A549 (cell line): ENCODE results near the gene VWCE. TPM values are rescaled to one million over a fixed set of nuclear protein-coding genes. Genes with fewer than 3 reads are reported as not detected.
"Not testable (repeated sequence)": the region's sequence is repeated elsewhere in the genome, so short reads cannot be mapped to it uniquely, and the experiment has no call there.

ENCODE experiments used
- ATAC-seq, 2 experiments: fragments of 200-7000 bp in 1 of 2; fragments of >200 bp in 1 of 2; cut with Nextera tagmentation in 1 of 2; cut with Tn5 transposase in 1 of 2; 3 replicates each; pipeline versions ENCODE4 v1.8.0 to v1.9.1; 2018 to 2020; ENCODE audit warnings: mild to moderate bottlenecking in 1 of 2, moderate library complexity in 1 of 2
- CTCF ChIA-PET: fragments of 300-600 bp; sonication (Branson Sonifier 250); formaldehyde crosslinking; extraction: SDS; loops from one replicate; lab custom pipeline; 2021; ENCODE audit warnings: antibody characterized with exemption, inconsistent platforms; lab: Yijun Ruan, JAX
- POLR2A ChIA-PET: fragments of 350-600 bp; formaldehyde crosslinking; extraction: SDS; loops from one replicate; lab custom pipeline; 2021; ENCODE audit warnings: antibody characterized with exemption, inconsistent platforms; lab: Yijun Ruan, JAX
- DNase-seq, 2 experiments: peaks; one replicate each; pipeline versions ENCODE4 v3.0.0 to v3.0.0-alpha.2; 2011 to 2016; ENCODE audit warnings: low read depth in 1 of 2, low spot score in 1 of 2
- FAIRE-seq: peaks from 2 replicates; lab custom pipeline; 2011; peaks lifted over from hg19 to GRCh38; lab: Jason Lieb, UNC
- H3K27ac ChIP-seq, 2 experiments: fragments of >200 bp; sonication (Bioruptor Twin); formaldehyde crosslinking; 3 replicates each; pipeline ENCODE4 v1.5.1; 2016 to 2017
- H3K4me1 ChIP-seq: fragments of >200 bp; sonication (Bioruptor Twin); formaldehyde crosslinking; 3 replicates; pipeline ENCODE4 v1.6.1; 2016
- H3K4me2 ChIP-seq: fragments of >200 bp; sonication (Bioruptor Twin); formaldehyde crosslinking; 3 replicates; pipeline ENCODE4 v1.6.1; 2016
- H3K4me3 ChIP-seq: fragments of >200 bp; sonication (Bioruptor Twin); formaldehyde crosslinking; 3 replicates; pipeline ENCODE4 v1.5.1; 2016
- H3K9me3 ChIP-seq: fragments of >200 bp; sonication (Bioruptor Twin); formaldehyde crosslinking; 3 replicates; pipeline ENCODE4 v1.6.1; 2016
- WGBS: methylation state at CpG from one replicate; pipeline ENCODE4 v1.1.6; 2017; ENCODE audit errors: missing lambda C conversion rate; 5-methylcytosine and 5-hydroxymethylcytosine counted together
- polyA plus RNA-seq, 4 experiments: library from polyadenylated mRNA; depleted of rRNA in 3 of 4; stranded (reverse); fragments of >200 nt; fragmentation: RNase III in 1 of 4; extraction: RNeasy Plus Mini Kit Qiagen cat#74134 plus additional on column Dnase treatment in 1 of 4; gene quantifications; 2 replicates in 3 of 4; 3 replicates in 1 of 4; pipeline ENCODE4 v1.2.3, GENCODE V29; 2011 to 2017

Gene VWCE
- polyA plus RNA-seq, 2 of the 4 experiments (the other 2 are of a cell fraction): 0.45 to 0.65 TPM

GRCh38 chr11:61219016-61219415, 76.1 kb downstream of the VWCE start:
- ATAC-seq, FAIRE-seq, H3K4me1 ChIP-seq, H3K9me3 ChIP-seq, DNase-seq, POLR2A ChIA-PET, H3K27ac ChIP-seq, H3K4me3 ChIP-seq, H3K4me2 ChIP-seq, CTCF ChIA-PET: not testable (repeated sequence)
- WGBS: 25% methylated on average over 5 of the region's 5 CpGs

- H3K4me2 ChIP-seq, ATAC-seq, H3K27ac ChIP-seq, H3K9me3 ChIP-seq, CTCF ChIA-PET, POLR2A ChIA-PET, DNase-seq, FAIRE-seq, H3K4me1 ChIP-seq, H3K4me3 ChIP-seq: not testable (repeated sequence)
- no CpG with 5 or more reads among the region's 4 CpGs for WGBS
Measured at GRCh38 chr11:61218306-61218705, 76.8 kb downstream of the VWCE start.

GRCh38 chr11:61213711-61214324, 81.3 kb downstream of the VWCE start:
- POLR2A ChIA-PET, CTCF ChIA-PET, H3K27ac ChIP-seq, FAIRE-seq, H3K4me3 ChIP-seq, H3K9me3 ChIP-seq, ATAC-seq, H3K4me1 ChIP-seq, H3K4me2 ChIP-seq, DNase-seq: not testable (repeated sequence)
- WGBS: no CpG with 5 or more reads among the region's 3 CpGs

- H3K4me3 ChIP-seq, H3K4me2 ChIP-seq, ATAC-seq, FAIRE-seq, DNase-seq, H3K27ac ChIP-seq, H3K4me1 ChIP-seq, POLR2A ChIA-PET, CTCF ChIA-PET, H3K9me3 ChIP-seq: not testable (repeated sequence)
- WGBS: no CpG with 5 or more reads among the region's 15 CpGs
Measured at GRCh38 chr11:61212202-61212601, 82.9 kb downstream of the VWCE start.

GRCh38 chr11:61211327-61211952, 83.7 kb downstream of the VWCE start:
- FAIRE-seq, POLR2A ChIA-PET, H3K27ac ChIP-seq, H3K4me2 ChIP-seq, H3K9me3 ChIP-seq, H3K4me3 ChIP-seq, CTCF ChIA-PET, DNase-seq, ATAC-seq, H3K4me1 ChIP-seq: not testable (repeated sequence)
- WGBS: 19% methylated on average over 7 of the region's 10 CpGs

GRCh38 chr11:61210629-61211028, 84.5 kb downstream of the VWCE start:
- POLR2A ChIA-PET, H3K4me3 ChIP-seq, FAIRE-seq, H3K4me1 ChIP-seq, DNase-seq, H3K9me3 ChIP-seq, H3K4me2 ChIP-seq, CTCF ChIA-PET, H3K27ac ChIP-seq, ATAC-seq: not testable (repeated sequence)
- no CpG with 5 or more reads among the region's 6 CpGs for WGBS

Other genes starting within 250 kb of the VWCE start
- 0.04 TPM in 1 of 2 replicates, not detected in the other for gene CD5, start 192.8 kb downstream of the VWCE start, polyA plus RNA-seq (2011; rRNA removed)
- gene CD5, start 192.8 kb downstream of the VWCE start, polyA plus RNA-seq (2017; fragmentation: RNase III; extraction: RNeasy Plus Mini Kit Qiagen cat#74134 plus additional on column Dnase treatment): not detected in 3 replicates
- gene VPS37C, start 133.9 kb downstream of the VWCE start, polyA plus RNA-seq (2011; rRNA removed): 9.3 and 11.3 TPM in 2 replicates
- gene VPS37C, start 133.9 kb downstream of the VWCE start, polyA plus RNA-seq (2017; fragmentation: RNase III; extraction: RNeasy Plus Mini Kit Qiagen cat#74134 plus additional on column Dnase treatment): 8.9 to 10.9 TPM (median 9.9 TPM) in 3 replicates
- gene PGA3, start 91.8 kb downstream of the VWCE start, polyA plus RNA-seq (2011; rRNA removed): not detected in 2 replicates
- not detected in 3 replicates for gene PGA3, start 91.8 kb downstream of the VWCE start, polyA plus RNA-seq (2017; fragmentation: RNase III; extraction: RNeasy Plus Mini Kit Qiagen cat#74134 plus additional on column Dnase treatment)
- not detected in 2 replicates for gene PGA4, start 73.0 kb downstream of the VWCE start, polyA plus RNA-seq (2011; rRNA removed)
- not detected in 3 replicates for gene PGA4, start 73.0 kb downstream of the VWCE start, polyA plus RNA-seq (2017; fragmentation: RNase III; extraction: RNeasy Plus Mini Kit Qiagen cat#74134 plus additional on column Dnase treatment)
- not detected in 2 replicates for gene PGA5, start 54.1 kb downstream of the VWCE start, polyA plus RNA-seq (2011; rRNA removed)
- not detected in 3 replicates for gene PGA5, start 54.1 kb downstream of the VWCE start, polyA plus RNA-seq (2017; fragmentation: RNase III; extraction: RNeasy Plus Mini Kit Qiagen cat#74134 plus additional on column Dnase treatment)
- 213 and 222 TPM in 2 replicates for gene DDB1, start 37.8 kb upstream of the VWCE start, polyA plus RNA-seq (2011; rRNA removed)
- 149 to 154 TPM (median 149 TPM) in 3 replicates for gene DDB1, start 37.8 kb upstream of the VWCE start, polyA plus RNA-seq (2017; fragmentation: RNase III; extraction: RNeasy Plus Mini Kit Qiagen cat#74134 plus additional on column Dnase treatment)
- gene TKFC, start 37.9 kb upstream of the VWCE start, polyA plus RNA-seq (2011; rRNA removed): 46.5 and 51.2 TPM in 2 replicates
- 42.6 to 53.6 TPM (median 48.7 TPM) in 3 replicates for gene TKFC, start 37.9 kb upstream of the VWCE start, polyA plus RNA-seq (2017; fragmentation: RNase III; extraction: RNeasy Plus Mini Kit Qiagen cat#74134 plus additional on column Dnase treatment)
- 50.8 and 58.1 TPM in 2 replicates for gene CYB561A3, start 66.6 kb upstream of the VWCE start, polyA plus RNA-seq (2011; rRNA removed)
- 50.4 to 56.9 TPM (median 55.4 TPM) in 3 replicates for gene CYB561A3, start 66.6 kb upstream of the VWCE start, polyA plus RNA-seq (2017; fragmentation: RNase III; extraction: RNeasy Plus Mini Kit Qiagen cat#74134 plus additional on column Dnase treatment)
- gene TMEM138, start 67.1 kb upstream of the VWCE start, polyA plus RNA-seq (2011; rRNA removed): 143 and 156 TPM in 2 replicates
- 80.3 to 95.6 TPM (median 88.2 TPM) in 3 replicates for gene TMEM138, start 67.1 kb upstream of the VWCE start, polyA plus RNA-seq (2017; fragmentation: RNase III; extraction: RNeasy Plus Mini Kit Qiagen cat#74134 plus additional on column Dnase treatment)
- 33.6 and 49.0 TPM in 2 replicates for gene TMEM216, start 97.3 kb upstream of the VWCE start, polyA plus RNA-seq (2011; rRNA removed)
- 9.9 to 11.9 TPM (median 10.6 TPM) in 3 replicates for gene TMEM216, start 97.3 kb upstream of the VWCE start, polyA plus RNA-seq (2017; fragmentation: RNase III; extraction: RNeasy Plus Mini Kit Qiagen cat#74134 plus additional on column Dnase treatment)
- 56.7 and 72.9 TPM in 2 replicates for gene CPSF7, start 134.7 kb upstream of the VWCE start, polyA plus RNA-seq (2011; rRNA removed)
- gene CPSF7, start 134.7 kb upstream of the VWCE start, polyA plus RNA-seq (2017; fragmentation: RNase III; extraction: RNeasy Plus Mini Kit Qiagen cat#74134 plus additional on column Dnase treatment): 62.9 to 69.1 TPM (median 67.5 TPM) in 3 replicates
- 76.4 and 106 TPM in 2 replicates for gene SDHAF2, start 134.8 kb upstream of the VWCE start, polyA plus RNA-seq (2011; rRNA removed)
- gene SDHAF2, start 134.8 kb upstream of the VWCE start, polyA plus RNA-seq (2017; fragmentation: RNase III; extraction: RNeasy Plus Mini Kit Qiagen cat#74134 plus additional on column Dnase treatment): 43.1 to 44.4 TPM (median 43.8 TPM) in 3 replicates
- 0.03 TPM in 1 of 2 replicates, not detected in the other for gene LRRC10B, start 213.4 kb upstream of the VWCE start, polyA plus RNA-seq (2011; rRNA removed)
- 0.04 to 0.13 TPM in 2 of 3 replicates, not detected in the other for gene LRRC10B, start 213.4 kb upstream of the VWCE start, polyA plus RNA-seq (2017; fragmentation: RNase III; extraction: RNeasy Plus Mini Kit Qiagen cat#74134 plus additional on column Dnase treatment)